ENCODE results near the gene NCMAP.

Gene NCMAP

DNA sequence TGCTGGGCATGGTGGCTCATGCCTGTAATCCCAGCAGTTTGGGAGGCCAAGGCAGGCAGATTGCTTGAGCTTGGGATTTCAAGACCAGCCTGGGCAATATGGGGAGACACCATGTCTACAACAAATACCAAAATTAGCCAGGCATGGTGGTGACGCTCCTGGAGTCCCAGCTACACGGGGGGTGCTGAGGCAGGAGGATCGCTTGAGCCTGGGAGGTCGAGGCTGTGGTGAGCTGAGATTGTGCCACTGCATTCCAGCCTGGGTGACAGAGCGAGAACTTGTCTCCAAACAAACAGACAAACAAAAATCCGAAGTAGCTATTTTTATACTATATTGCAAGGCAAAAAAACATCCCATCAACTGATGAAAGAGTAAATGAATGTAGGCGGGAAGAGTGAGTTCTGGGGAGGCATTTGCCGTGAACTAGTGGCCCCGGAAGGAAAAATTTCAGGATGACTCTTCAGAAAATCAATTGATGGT, 40.6 kb downstream of the NCMAP start:
- Histone ChIP-seq H3K27ac (ENCODE audit: low read depth, low read length) (no peak overlapping the region), H3K9ac (ENCODE audit: low read length) (no peak overlapping the region)

DNA sequence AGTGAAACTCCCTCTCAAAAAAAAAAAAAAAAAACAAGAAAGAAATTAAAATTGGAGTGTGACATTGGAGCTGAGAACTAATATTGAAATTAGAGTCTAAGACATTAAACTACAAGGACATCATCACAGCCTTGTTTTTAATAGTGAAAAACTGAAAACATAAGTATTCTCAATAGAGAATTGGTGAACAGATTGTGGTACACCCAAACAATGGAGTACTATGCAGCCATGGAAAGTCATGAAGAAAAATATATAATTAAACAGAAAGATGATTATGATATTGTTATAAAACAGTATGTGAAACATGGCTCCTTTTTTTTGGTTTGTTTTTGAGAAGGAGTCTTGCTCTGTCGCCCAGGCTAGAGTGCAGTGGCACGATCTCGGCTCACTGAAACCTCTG, 43.4 kb downstream of the NCMAP start:
- Histone ChIP-seq H3K4me3 (ENCODE audit: low read depth, low read length) (no peak overlapping the region), H3K9me3 (ENCODE audit: control insufficient read depth, insufficient read depth, low read depth, low read length) (no peaks in the 10 kb centered on the region), H3K27ac (ENCODE audit: low read depth, low read length) (no peak overlapping the region), H3K36me3 (ENCODE audit: control insufficient read depth, insufficient read depth, low read length) (no peaks in the 10 kb centered on the region), H3K4me1 (ENCODE audit: control insufficient read depth, insufficient read depth, low read length) (no peaks in the 10 kb centered on the region), H3K9ac (ENCODE audit: low read length) (no peak overlapping the region), H3K27me3 (ENCODE audit: control insufficient read depth, insufficient read depth, low read length) (no peaks in the 10 kb centered on the region)

More for the DNA sequence above, 40.6 kb downstream of the NCMAP start:
- no peak overlapping the region for H3K4me3 ChIP-seq (ENCODE audit: low read depth, low read length)
- no peaks in the 10 kb centered on the region for H3K36me3 ChIP-seq (ENCODE audit: control insufficient read depth, insufficient read depth, low read length)
- H3K4me1 ChIP-seq (ENCODE audit: control insufficient read depth, insufficient read depth, low read length), result no peaks in the 10 kb centered on the region
- H3K9me3 ChIP-seq (ENCODE audit: control insufficient read depth, insufficient read depth, low read depth, low read length), result no peaks in the 10 kb centered on the region
- no peaks in the 10 kb centered on the region for H3K27me3 ChIP-seq (ENCODE audit: control insufficient read depth, insufficient read depth, low read length)

DNA sequence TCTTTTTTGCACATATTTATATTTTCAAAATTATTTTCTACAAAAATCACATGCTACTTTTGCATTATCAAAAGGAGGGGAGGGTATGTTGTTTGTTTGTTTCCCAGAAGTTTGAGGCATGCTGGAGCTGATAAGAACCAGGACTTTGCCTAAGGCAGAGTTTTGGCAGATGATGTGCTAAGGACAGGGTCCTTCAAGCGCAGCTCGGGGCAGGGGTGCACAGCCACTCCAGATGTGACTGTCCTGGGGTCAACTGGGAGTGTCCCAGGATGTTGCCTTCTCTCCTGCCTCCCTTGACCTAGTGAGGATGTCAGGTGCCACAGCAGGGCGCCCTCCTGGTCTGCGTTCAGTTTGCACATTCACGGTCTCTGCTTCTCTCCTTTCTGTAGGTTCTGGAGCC, 44.7 kb downstream of the NCMAP start:
- Histone ChIP-seq H3K27me3 (ENCODE audit: control insufficient read depth, insufficient read depth, low read length) (no peaks in the 10 kb centered on the region), H3K4me1 (ENCODE audit: control insufficient read depth, insufficient read depth, low read length) (no peaks in the 10 kb centered on the region), H3K9ac (ENCODE audit: low read length) (no peak overlapping the region), H3K4me3 (ENCODE audit: low read depth, low read length) (no peak overlapping the region), H3K36me3 (ENCODE audit: control insufficient read depth, insufficient read depth, low read length) (no peaks in the 10 kb centered on the region), H3K9me3 (ENCODE audit: control insufficient read depth, insufficient read depth, low read depth, low read length) (no peaks in the 10 kb centered on the region), H3K27ac (ENCODE audit: low read depth, low read length) (no peak overlapping the region)

DNA sequence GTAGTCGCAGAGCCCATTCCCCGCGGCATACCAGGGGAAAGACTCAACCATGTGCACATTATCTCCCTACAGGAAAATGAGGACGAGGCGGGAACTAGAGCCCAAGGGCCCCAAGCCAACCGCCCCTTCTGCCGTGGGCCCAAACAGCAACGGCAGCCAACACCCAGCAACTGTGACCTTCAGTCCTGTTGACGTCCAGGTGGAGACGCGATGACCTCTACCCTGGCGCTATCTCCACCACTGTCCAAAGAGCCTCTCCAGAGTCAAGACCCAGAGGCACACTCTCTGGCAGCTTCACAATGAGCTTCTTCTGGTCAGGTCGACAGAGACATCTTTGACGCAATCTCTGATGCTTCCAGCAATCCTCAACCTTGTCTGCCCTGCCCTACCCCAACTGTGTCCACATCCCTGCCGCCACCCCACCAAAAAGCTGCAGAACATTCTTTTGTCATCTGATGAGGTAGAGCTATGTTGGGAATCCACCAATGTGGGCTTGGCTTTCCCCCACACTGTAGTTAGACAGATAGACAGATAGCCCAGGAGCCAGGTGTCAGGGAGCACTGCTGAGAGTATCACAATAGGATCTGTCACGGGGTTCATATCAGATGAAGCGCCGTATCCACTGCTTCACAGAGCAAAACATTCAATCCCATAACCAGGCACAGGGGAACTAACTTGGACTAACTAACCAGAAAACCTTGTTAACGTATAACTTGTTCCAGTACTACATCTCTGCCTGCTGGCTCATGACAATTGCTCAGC, 49.8 kb downstream of the NCMAP start:
- no peaks in the 10 kb centered on the region; the same call in 1 of the 2 replicates for H3K27me3 ChIP-seq (ENCODE audit: control insufficient read depth, insufficient read depth, low read length)
- no peaks in the 10 kb centered on the region for H3K9me3 ChIP-seq (ENCODE audit: control insufficient read depth, insufficient read depth, low read depth, low read length)
- no peak overlapping the region for H3K4me3 ChIP-seq (ENCODE audit: low read depth, low read length)
- no peaks in the 10 kb centered on the region for H3K4me1 ChIP-seq (ENCODE audit: control insufficient read depth, insufficient read depth, low read length)
- no peaks in the 10 kb centered on the region for H3K36me3 ChIP-seq (ENCODE audit: control insufficient read depth, insufficient read depth, low read length)
- H3K27ac ChIP-seq (ENCODE audit: low read depth, low read length), result no peak overlapping the region
- no peak overlapping the region for H3K9ac ChIP-seq (ENCODE audit: low read length)

DNA sequence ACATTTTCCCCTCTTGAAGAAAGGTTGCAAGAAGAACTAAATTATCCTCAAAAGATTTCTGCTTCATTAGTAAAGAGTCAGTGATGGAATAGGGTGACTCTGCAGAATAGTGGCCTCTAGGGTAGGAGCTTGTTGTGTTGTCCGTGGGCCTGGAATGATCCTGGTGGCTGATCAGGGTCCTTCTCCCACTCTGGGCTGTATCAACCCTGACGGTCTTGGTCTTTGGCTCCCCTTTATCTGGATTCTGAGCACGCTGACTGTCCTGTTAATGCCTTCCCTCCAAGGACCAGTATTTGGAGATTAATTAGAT, 50.4 kb downstream of the NCMAP start:
- Histone ChIP-seq H3K36me3 (ENCODE audit: control insufficient read depth, insufficient read depth, low read length) (no peaks in the 10 kb centered on the region), H3K4me3 (ENCODE audit: low read depth, low read length) (no peak overlapping the region), H3K9ac (ENCODE audit: low read length) (no peak overlapping the region), H3K27me3 (ENCODE audit: control insufficient read depth, insufficient read depth, low read length) (no peaks in the 10 kb centered on the region; the same call in 1 of the 2 replicates), H3K27ac (ENCODE audit: low read depth, low read length) (no peak overlapping the region), H3K4me1 (ENCODE audit: control insufficient read depth, insufficient read depth, low read length) (no peaks in the 10 kb centered on the region), H3K9me3 (ENCODE audit: control insufficient read depth, insufficient read depth, low read depth, low read length) (no peaks in the 10 kb centered on the region)

DNA sequence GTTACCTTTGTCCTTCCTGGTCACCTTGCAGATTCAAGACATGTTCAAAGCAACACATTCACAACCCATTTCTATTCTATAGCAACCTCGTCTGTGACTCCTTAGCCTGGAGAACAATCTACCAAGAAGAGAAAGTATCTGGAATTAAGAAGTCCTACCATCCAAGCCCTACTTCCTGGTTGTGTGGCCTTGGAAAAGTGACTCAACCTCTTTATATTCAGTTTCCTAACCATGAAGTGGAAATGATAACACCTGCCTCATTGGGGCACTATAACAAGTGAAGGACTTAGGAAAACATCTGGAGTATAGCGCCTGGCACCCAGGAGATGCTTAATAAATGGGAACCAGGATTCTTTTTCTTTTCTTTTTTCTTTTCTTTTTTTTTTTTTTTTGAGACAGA, 50.7 kb downstream of the NCMAP start:
- Histone ChIP-seq H3K9me3 (ENCODE audit: control insufficient read depth, insufficient read depth, low read depth, low read length) (no peaks in the 10 kb centered on the region), H3K4me3 (ENCODE audit: low read depth, low read length) (no peak overlapping the region), H3K36me3 (ENCODE audit: control insufficient read depth, insufficient read depth, low read length) (no peaks in the 10 kb centered on the region), H3K4me1 (ENCODE audit: control insufficient read depth, insufficient read depth, low read length) (no peaks in the 10 kb centered on the region), H3K27me3 (ENCODE audit: control insufficient read depth, insufficient read depth, low read length) (no peaks in the 10 kb centered on the region; the same call in 1 of the 2 replicates), H3K9ac (ENCODE audit: low read length) (no peak overlapping the region), H3K27ac (ENCODE audit: low read depth, low read length) (no peak overlapping the region)

DNA sequence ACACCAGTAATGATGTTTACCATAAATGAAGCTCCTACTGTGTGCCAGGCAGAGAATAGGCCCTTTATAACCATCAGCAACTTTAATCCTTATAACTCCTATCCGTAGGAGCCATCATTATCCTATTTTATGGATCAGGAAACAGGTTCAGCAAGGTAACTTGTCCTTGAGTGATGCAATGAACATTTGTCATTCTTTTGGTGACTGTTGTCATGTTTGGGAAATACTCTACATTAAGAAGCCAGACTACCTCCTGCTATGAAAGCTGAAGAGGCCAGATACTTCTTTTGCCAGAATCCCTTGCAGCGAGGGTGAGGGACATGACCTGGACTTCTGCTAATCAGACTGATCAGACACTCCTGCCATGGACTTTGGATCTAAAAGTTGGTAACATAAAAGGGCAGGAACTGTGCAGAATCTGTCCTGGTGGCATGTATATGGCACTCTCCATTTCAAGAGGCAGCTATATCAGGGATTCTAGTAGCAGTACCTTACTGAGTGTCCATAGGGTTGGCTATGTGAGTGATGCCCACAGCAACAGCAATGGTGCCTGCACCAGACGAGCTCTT, 54.1 kb downstream of the NCMAP start:
- Histone ChIP-seq H3K9me3 (ENCODE audit: control insufficient read depth, insufficient read depth, low read depth, low read length) (no peaks in the 10 kb centered on the region), H3K4me1 (ENCODE audit: control insufficient read depth, insufficient read depth, low read length) (no peaks in the 10 kb centered on the region), H3K27ac (ENCODE audit: low read depth, low read length) (no peak overlapping the region), H3K9ac (ENCODE audit: low read length) (no peak overlapping the region), H3K27me3 (ENCODE audit: control insufficient read depth, insufficient read depth, low read length) (no peaks in the 10 kb centered on the region; the same call in 1 of the 2 replicates), H3K4me3 (ENCODE audit: low read depth, low read length) (no peak overlapping the region), H3K36me3 (ENCODE audit: control insufficient read depth, insufficient read depth, low read length) (no peaks in the 10 kb centered on the region)

DNA sequence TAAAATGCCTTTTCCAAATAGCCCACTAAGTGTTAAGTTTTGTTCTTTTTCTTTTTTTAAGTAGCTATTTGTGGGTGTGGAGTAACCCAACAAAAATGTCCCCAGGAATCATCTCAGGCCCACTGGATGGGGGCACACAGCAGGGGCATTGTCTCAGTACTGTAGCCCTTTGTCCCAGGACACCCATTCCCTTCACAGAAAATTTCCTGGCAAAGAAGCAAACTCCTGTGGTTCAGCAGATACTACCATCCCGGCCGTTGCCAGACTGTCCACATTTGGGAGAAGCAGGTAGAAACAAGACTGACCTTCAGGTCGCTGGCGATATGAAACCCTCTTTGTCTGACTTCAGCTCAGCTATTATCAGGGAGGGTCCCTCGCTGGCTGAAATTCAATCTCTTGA, 63.5 kb downstream of the NCMAP start:
- H3K36me3 ChIP-seq (ENCODE audit: control insufficient read depth, insufficient read depth, low read length), result no peaks in the 10 kb centered on the region
- no peak overlapping the region for H3K9ac ChIP-seq (ENCODE audit: low read length)
- no peaks in the 10 kb centered on the region for H3K4me1 ChIP-seq (ENCODE audit: control insufficient read depth, insufficient read depth, low read length)
- H3K4me3 ChIP-seq (ENCODE audit: low read depth, low read length), result no peak overlapping the region
- H3K9me3 ChIP-seq (ENCODE audit: control insufficient read depth, insufficient read depth, low read depth, low read length), result no peaks in the 10 kb centered on the region
- H3K27me3 ChIP-seq (ENCODE audit: control insufficient read depth, insufficient read depth, low read length), result no peaks in the 10 kb centered on the region
- no peak overlapping the region for H3K27ac ChIP-seq (ENCODE audit: low read depth, low read length)

DNA sequence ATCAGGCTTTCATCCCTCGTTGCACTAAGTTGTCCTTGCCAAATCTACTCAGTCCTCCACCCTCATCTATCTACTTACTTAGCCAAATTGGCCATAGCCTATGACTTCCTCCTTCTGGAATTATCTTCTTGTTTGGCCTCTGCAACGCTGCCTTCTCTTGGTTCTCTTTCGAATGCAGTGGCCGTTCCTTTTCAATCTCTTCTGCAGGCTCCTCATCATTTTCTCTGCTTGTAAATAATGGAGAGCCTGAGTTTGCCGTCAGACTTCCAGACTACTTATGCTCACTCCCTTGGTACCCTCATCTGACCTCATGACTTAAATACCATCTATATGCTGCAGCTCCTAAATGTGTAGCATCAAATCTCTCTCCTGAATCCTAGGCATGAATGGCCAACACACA, 64.8 kb downstream of the NCMAP start:
- Histone ChIP-seq H3K9ac (ENCODE audit: low read length) (no peak overlapping the region), H3K4me3 (ENCODE audit: low read depth, low read length) (no peak overlapping the region), H3K4me1 (ENCODE audit: control insufficient read depth, insufficient read depth, low read length) (no peaks in the 10 kb centered on the region), H3K27me3 (ENCODE audit: control insufficient read depth, insufficient read depth, low read length) (no peaks in the 10 kb centered on the region), H3K27ac (ENCODE audit: low read depth, low read length) (no peak overlapping the region), H3K9me3 (ENCODE audit: control insufficient read depth, insufficient read depth, low read depth, low read length) (no peaks in the 10 kb centered on the region), H3K36me3 (ENCODE audit: control insufficient read depth, insufficient read depth, low read length) (no peaks in the 10 kb centered on the region)

DNA sequence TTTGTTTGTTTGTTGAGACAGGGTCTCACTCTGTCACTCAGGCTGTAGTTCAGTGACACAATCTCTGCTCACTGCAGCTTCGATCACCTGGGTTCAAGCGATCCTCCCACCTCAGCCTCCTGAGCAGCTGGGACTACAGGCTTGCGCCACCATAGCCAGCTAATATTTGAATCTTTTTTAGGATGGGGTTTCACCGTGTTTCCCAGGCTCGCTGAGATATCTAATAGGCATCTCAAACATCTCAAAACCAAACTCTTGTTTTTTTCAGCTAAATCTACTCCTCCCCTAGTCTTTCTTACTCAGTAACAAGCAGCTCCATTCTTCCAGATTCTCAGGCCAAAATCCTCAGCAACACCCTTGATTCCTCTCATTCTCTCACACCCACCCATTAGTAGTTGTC, 65.2 kb downstream of the NCMAP start:
- no peak overlapping the region for H3K27ac ChIP-seq (ENCODE audit: low read depth, low read length)
- no peaks in the 10 kb centered on the region for H3K9me3 ChIP-seq (ENCODE audit: control insufficient read depth, insufficient read depth, low read depth, low read length)
- H3K36me3 ChIP-seq (ENCODE audit: control insufficient read depth, insufficient read depth, low read length), result no peaks in the 10 kb centered on the region
- H3K4me3 ChIP-seq (ENCODE audit: low read depth, low read length), result no peak overlapping the region
- H3K4me1 ChIP-seq (ENCODE audit: control insufficient read depth, insufficient read depth, low read length), result no peaks in the 10 kb centered on the region
- no peak overlapping the region for H3K9ac ChIP-seq (ENCODE audit: low read length)
- H3K27me3 ChIP-seq (ENCODE audit: control insufficient read depth, insufficient read depth, low read length), result no peaks in the 10 kb centered on the region

DNA sequence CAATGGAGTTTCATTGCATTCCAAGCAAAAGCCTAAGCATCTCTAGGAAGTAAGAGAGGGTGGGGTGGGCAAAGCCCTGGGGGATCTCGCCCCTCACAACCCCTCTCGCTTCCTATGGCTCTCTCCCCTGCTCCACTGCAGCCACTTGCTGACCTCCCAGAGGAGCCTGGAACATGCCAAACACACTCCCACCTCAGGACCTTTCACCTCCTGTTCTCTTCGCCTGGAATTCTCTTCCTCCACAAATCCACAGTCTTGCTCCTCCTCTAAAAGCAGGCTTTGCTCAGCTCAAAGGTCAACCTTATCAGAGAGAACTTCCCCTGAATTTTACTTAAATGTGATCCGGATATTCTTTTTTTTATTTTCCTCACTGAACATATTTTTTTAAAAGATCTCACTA, 66.3 kb downstream of the NCMAP start:
- no peak overlapping the region for H3K9ac ChIP-seq (ENCODE audit: low read length)
- no peaks in the 10 kb centered on the region for H3K4me1 ChIP-seq (ENCODE audit: control insufficient read depth, insufficient read depth, low read length)
- H3K9me3 ChIP-seq (ENCODE audit: control insufficient read depth, insufficient read depth, low read depth, low read length), result no peaks in the 10 kb centered on the region
- no peak overlapping the region for H3K4me3 ChIP-seq (ENCODE audit: low read depth, low read length)
- no peaks in the 10 kb centered on the region for H3K36me3 ChIP-seq (ENCODE audit: control insufficient read depth, insufficient read depth, low read length)
- H3K27me3 ChIP-seq (ENCODE audit: control insufficient read depth, insufficient read depth, low read length), result no peaks in the 10 kb centered on the region
- no peak overlapping the region for H3K27ac ChIP-seq (ENCODE audit: low read depth, low read length)
